Neuron (in vitro differentiated cells): ENCODE measurements around the gene BCL10.

ENCODE experiments used
- H2AFZ ChIP-seq: one replicate; pipeline ENCODE4 v1.6.1; 2013; ENCODE audit warnings: low read depth, mild to moderate bottlenecking, inconsistent platforms, low read length, moderate library complexity
- H3K27me3 ChIP-seq: one replicate; pipeline ENCODE4 v1.6.1; 2013; ENCODE audit warnings: low read length; ENCODE audit not compliant: insufficient read depth
- H3K36me3 ChIP-seq: one replicate; pipeline ENCODE4 v1.6.1; 2013; ENCODE audit warnings: low read length; ENCODE audit not compliant: insufficient read depth
- H3K4me1 ChIP-seq: one replicate; pipeline ENCODE4 v1.6.1; 2013; ENCODE audit warnings: low read length; ENCODE audit not compliant: insufficient read depth
- H3K4me3 ChIP-seq: 2 replicates; pipeline ENCODE4 v1.5.1; 2013; ENCODE audit warnings: mild to moderate bottlenecking, low read length, moderate library complexity
- H3K9me3 ChIP-seq: one replicate; pipeline ENCODE4 v1.6.1; 2013; ENCODE audit warnings: low read length

The BCL10 gene

GRCh38 chr1:85276215-85276977 is at the start of gene BCL10:
Gene BCL10, minus strand, starts transcription at chr1:85276632. Its CDS starts 280 bp downstream, at chr1:85276352.
- Histone ChIP-seq H3K4me3 (peak within 1 kb of the TSS; percentile 75), H3K4me1 (peaks cover 15% of the 10 kb centered on the region), H3K36me3 (no peaks in the 10 kb centered on the region), H3K9me3 (no peaks in the 10 kb centered on the region), H2AFZ (peak within 1 kb of the TSS; percentile 70), H3K27me3 (no peaks in the 10 kb centered on the region)

- Histone ChIP-seq H3K4me3 (no peak overlapping the region), H3K36me3 (peaks cover 13% of the 10 kb centered on the region), H2AFZ (no peak overlapping the region), H3K4me1 (peaks cover 16% of the 10 kb centered on the region), H3K9me3 (no peaks in the 10 kb centered on the region), H3K27me3 (no peaks in the 10 kb centered on the region)
Measured at GRCh38 chr1:85325920-85326319, 49.5 kb upstream of the BCL10 start.

DNA sequence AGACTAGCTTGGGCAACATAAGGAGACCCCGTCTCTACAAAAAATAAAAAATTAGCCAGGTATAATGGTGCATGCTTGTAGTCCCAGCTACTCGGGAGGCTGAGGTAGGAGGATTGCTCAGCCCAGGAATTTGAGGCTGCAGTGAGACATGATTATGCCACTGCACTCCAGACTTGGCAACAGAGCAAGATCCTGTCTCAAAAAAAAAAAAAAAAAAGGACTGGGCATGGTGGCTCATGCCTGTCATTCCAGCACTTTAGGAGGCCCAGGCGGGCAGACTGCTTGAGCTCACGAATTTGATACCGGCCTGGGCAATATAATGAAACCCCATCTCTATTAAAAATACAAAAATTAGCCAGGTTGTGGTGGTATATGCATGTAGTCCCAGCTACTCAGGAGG is 47.3 kb upstream of the BCL10 start:
- H3K4me1 ChIP-seq, result peaks cover 5% of the 10 kb centered on the region
- no peak overlapping the region for H2AFZ ChIP-seq
- H3K9me3 ChIP-seq, result no peaks in the 10 kb centered on the region
- no peak overlapping the region for H3K4me3 ChIP-seq
- no peaks in the 10 kb centered on the region for H3K27me3 ChIP-seq
- H3K36me3 ChIP-seq, result peaks cover 26% of the 10 kb centered on the region

DNA sequence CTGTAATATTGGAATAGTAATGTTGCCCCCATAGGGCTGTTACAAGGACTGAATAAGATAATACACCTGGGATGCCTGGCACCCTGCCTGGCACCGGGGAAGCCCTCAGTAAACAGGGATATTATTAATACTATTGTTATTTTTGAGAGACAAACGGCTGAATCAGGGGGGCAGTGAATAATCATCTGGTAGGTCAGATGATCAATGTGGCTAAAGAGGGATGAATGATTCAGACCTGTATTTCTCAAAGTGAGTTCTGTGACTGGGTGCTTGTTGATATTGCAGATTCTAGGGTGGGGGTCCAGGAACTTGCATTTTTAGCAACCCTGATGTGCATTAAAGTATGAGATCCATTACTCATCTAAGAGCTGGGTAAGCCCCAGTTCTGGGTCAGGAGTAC is 46.2 kb upstream of the BCL10 start:
- no peaks in the 10 kb centered on the region for H3K27me3 ChIP-seq
- no peaks in the 10 kb centered on the region for H3K9me3 ChIP-seq
- peaks cover 4% of the 10 kb centered on the region for H3K4me1 ChIP-seq
- peaks cover 26% of the 10 kb centered on the region for H3K36me3 ChIP-seq
- no peak overlapping the region for H2AFZ ChIP-seq
- no peak overlapping the region for H3K4me3 ChIP-seq

- Histone ChIP-seq H2AFZ (no peak overlapping the region), H3K4me3 (no peak overlapping the region), H3K27me3 (no peaks in the 10 kb centered on the region), H3K4me1 (peaks cover 4% of the 10 kb centered on the region), H3K9me3 (no peaks in the 10 kb centered on the region), H3K36me3 (peaks cover 26% of the 10 kb centered on the region)
Measured at GRCh38 chr1:85321237-85321964, 45.0 kb upstream of the BCL10 start.

GRCh38 chr1:85320371-85321131 is 44.1 kb upstream of the BCL10 start:
- H3K4me3 ChIP-seq, result no peak overlapping the region
- H3K9me3 ChIP-seq, result no peaks in the 10 kb centered on the region
- H2AFZ ChIP-seq, result no peak overlapping the region
- peaks cover 26% of the 10 kb centered on the region for H3K36me3 ChIP-seq
- H3K4me1 ChIP-seq, result peaks cover 4% of the 10 kb centered on the region
- no peaks in the 10 kb centered on the region for H3K27me3 ChIP-seq

GRCh38 chr1:85319931-85320330 is 43.5 kb upstream of the BCL10 start:
- Histone ChIP-seq H3K27me3 (no peaks in the 10 kb centered on the region), H3K4me1 (peaks cover 4% of the 10 kb centered on the region), H3K36me3 (peaks cover 26% of the 10 kb centered on the region), H3K9me3 (no peaks in the 10 kb centered on the region), H3K4me3 (no peak overlapping the region), H2AFZ (no peak overlapping the region)

DNA sequence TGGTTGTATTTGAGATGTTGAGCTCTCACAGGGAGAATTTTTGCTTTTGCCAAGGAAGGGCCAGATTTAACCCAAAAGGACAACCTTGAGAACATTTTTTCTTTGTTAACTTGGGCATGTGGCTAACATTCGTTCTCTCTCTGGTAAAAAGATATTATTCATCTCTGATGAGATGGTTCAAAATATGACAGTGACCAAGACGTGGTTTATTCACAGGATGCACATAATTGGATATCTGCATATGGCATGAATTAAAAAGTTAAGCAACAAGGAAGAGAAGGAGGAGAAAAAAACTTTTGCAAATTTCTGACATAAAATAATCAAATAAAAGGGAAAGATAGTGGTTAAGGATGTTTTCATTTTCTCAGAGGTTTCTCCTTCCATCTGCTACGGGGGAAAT is 43.1 kb upstream of the BCL10 start:
- Histone ChIP-seq H3K9me3 (no peaks in the 10 kb centered on the region), H3K36me3 (peaks cover 26% of the 10 kb centered on the region), H2AFZ (no peak overlapping the region), H3K4me3 (no peak overlapping the region), H3K4me1 (no peaks in the 10 kb centered on the region), H3K27me3 (no peaks in the 10 kb centered on the region)

DNA sequence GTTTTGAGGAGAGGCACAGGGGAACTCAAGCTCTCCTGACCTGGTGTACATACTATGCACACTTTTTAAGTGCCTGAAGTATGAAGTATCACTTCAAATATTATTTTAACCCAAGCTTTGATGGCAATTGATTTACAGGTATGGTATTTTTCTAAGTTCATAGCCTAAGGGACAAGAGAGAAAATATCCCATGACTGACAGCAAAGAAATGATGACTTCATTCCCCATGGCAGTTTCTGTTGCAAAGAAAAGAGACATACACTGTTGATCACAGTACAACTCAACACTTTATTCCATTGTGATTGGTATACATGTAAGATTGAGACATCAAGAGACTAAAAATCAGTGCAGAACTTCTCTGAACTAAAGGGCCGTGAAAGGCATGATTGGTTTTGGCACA is 41.8 kb upstream of the BCL10 start:
- H3K27me3 ChIP-seq, result no peaks in the 10 kb centered on the region
- H3K9me3 ChIP-seq, result no peaks in the 10 kb centered on the region
- H3K36me3 ChIP-seq, result peaks cover 21% of the 10 kb centered on the region
- no peak overlapping the region for H3K4me3 ChIP-seq
- H2AFZ ChIP-seq, result no peak overlapping the region
- H3K4me1 ChIP-seq, result no peaks in the 10 kb centered on the region

- no peaks in the 10 kb centered on the region for H3K4me1 ChIP-seq
- H3K4me3 ChIP-seq, result no peak overlapping the region
- H3K9me3 ChIP-seq, result no peaks in the 10 kb centered on the region
- no peaks in the 10 kb centered on the region for H3K27me3 ChIP-seq
- no peak overlapping the region for H2AFZ ChIP-seq
- peaks cover 20% of the 10 kb centered on the region for H3K36me3 ChIP-seq
Measured at GRCh38 chr1:85317560-85317959, 41.1 kb upstream of the BCL10 start.

GRCh38 chr1:85316321-85316720 is 39.9 kb upstream of the BCL10 start:
- no peak overlapping the region for H3K4me3 ChIP-seq
- H3K9me3 ChIP-seq, result no peaks in the 10 kb centered on the region
- H3K36me3 ChIP-seq, result peaks cover 17% of the 10 kb centered on the region
- no peak overlapping the region for H2AFZ ChIP-seq
- H3K27me3 ChIP-seq, result no peaks in the 10 kb centered on the region
- no peaks in the 10 kb centered on the region for H3K4me1 ChIP-seq

DNA sequence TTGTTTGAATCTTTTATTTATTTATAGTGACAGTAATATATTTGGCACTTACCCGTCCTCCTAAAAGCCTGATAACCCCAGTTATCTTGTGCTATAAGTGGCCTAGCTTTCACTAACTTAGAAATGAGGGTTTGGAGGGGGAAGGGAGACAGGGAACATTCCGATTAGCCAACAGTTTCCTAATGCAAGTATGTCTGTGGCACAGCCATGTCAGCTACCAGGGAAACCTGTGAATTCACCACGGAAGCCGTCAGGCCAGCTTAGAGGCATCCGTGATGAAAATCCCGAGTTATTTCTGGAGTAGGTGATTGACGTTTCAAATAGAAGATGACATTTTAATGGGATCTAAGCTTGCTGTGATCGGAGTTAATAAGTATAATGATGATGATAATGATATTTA is 39.4 kb upstream of the BCL10 start:
- Histone ChIP-seq H3K4me1 (no peaks in the 10 kb centered on the region), H3K9me3 (no peaks in the 10 kb centered on the region), H2AFZ (no peak overlapping the region), H3K4me3 (no peak overlapping the region), H3K36me3 (peaks cover 13% of the 10 kb centered on the region), H3K27me3 (no peaks in the 10 kb centered on the region)

DNA sequence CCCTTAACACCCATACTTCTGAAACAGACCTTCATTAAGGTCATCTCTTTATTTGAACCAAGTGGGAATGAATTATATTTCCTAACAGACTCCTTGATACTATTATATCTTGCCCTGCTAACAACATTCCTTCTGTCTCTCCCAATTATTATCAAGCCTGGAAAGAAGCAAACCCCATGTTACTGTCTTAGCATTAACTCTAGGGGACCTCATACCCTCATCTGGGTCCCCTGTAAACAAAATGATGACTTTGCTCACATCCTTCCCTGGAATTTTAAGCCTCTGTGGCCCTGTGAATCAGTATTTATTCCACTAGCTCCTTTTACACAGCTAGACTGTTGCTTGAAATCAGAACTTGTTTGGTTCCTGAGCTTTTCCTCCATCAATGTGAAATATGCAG is 38.3 kb upstream of the BCL10 start:
- Histone ChIP-seq H3K4me3 (no peak overlapping the region), H3K9me3 (no peaks in the 10 kb centered on the region), H3K36me3 (peaks cover 4% of the 10 kb centered on the region), H3K4me1 (no peaks in the 10 kb centered on the region), H2AFZ (no peak overlapping the region), H3K27me3 (no peaks in the 10 kb centered on the region)
